ENCODE results near the gene TMEM125. TPM values are rescaled to one million over a fixed set of nuclear protein-coding genes. Genes with fewer than 3 reads are reported as not detected.

The TMEM125 gene
- total RNA-seq, 1 experiment from 2014 or later: 21.5 TPM

GRCh38 chr1:43316738-43317520, 47.1 kb downstream of the TMEM125 start:
- ChIA-PET CTCF (interaction anchor here (0.8 to 2.4 kb wide), 4 partner anchors 23 to 98 kb away, joined by 3 to 10 read pairs (median 6); partner anchors contain the start of genes C1orf210 and CDC20), POLR2A (interaction anchor here (0.7 kb wide), 1 partner anchor 33 kb away, joined by 3 read pairs; no protein-coding TSS in a partner anchor)
- Mint-ChIP-seq H3K4me1 (peaks cover 6% of the 10 kb centered on the region), H3K27ac (no peak overlapping the region), H3K9me3 (no peaks in the 10 kb centered on the region), H3K4me3 (no peak overlapping the region), H3K27me3 (ENCODE audit: low read depth) (no peaks in the 10 kb centered on the region), H3K36me3 (no peaks in the 10 kb centered on the region)
- TF ChIP-seq CREB1 (CRISPR knock-in tag; IDR thresholded peaks at IDR 0.05) (no peak), ZNF121 (CRISPR knock-in tag; IDR thresholded peaks at IDR 0.05) (no peak), CBFB (CRISPR knock-in tag; IDR thresholded peaks at IDR 0.05; ENCODE audit: low read depth) (no peak), ESRRA (CRISPR knock-in tag; IDR thresholded peaks at IDR 0.05; ENCODE audit: borderline replicate concordance) (no peak), MYBL2 (CRISPR knock-in tag; IDR thresholded peaks at IDR 0.05) (no peak), TP53 (CRISPR knock-in tag; IDR thresholded peaks at IDR 0.05) (no peak), MAX (CRISPR knock-in tag; IDR thresholded peaks at IDR 0.05) (no peak), NR2C2 (CRISPR knock-in tag; IDR thresholded peaks at IDR 0.05) (no peak), ZBTB43 (CRISPR knock-in tag; IDR thresholded peaks at IDR 0.05) (no peak), JUN (CRISPR knock-in tag; IDR thresholded peaks at IDR 0.05) (no peak)
- TF ChIP-seq, protein P1, sequence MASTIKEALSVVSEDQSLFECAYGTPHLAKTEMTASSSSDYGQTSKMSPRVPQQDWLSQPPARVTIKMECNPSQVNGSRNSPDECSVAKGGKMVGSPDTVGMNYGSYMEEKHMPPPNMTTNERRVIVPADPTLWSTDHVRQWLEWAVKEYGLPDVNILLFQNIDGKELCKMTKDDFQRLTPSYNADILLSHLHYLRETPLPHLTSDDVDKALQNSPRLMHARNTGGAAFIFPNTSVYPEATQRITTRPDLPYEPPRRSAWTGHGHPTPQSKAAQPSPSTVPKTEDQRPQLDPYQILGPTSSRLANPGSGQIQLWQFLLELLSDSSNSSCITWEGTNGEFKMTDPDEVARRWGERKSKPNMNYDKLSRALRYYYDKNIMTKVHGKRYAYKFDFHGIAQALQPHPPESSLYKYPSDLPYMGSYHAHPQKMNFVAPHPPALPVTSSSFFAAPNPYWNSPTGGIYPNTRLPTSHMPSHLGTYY (CRISPR knock-in tag; IDR thresholded peaks at IDR 0.05): no peak
- TF ChIP-seq, protein P2, sequence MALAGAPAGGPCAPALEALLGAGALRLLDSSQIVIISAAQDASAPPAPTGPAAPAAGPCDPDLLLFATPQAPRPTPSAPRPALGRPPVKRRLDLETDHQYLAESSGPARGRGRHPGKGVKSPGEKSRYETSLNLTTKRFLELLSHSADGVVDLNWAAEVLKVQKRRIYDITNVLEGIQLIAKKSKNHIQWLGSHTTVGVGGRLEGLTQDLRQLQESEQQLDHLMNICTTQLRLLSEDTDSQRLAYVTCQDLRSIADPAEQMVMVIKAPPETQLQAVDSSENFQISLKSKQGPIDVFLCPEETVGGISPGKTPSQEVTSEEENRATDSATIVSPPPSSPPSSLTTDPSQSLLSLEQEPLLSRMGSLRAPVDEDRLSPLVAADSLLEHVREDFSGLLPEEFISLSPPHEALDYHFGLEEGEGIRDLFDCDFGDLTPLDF (CRISPR knock-in tag; IDR thresholded peaks at IDR 0.05): no peak
- TF ChIP-seq, protein P3, sequence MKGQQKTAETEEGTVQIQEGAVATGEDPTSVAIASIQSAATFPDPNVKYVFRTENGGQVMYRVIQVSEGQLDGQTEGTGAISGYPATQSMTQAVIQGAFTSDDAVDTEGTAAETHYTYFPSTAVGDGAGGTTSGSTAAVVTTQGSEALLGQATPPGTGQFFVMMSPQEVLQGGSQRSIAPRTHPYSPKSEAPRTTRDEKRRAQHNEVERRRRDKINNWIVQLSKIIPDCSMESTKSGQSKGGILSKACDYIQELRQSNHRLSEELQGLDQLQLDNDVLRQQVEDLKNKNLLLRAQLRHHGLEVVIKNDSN (CRISPR knock-in tag; IDR thresholded peaks at IDR 0.05): no peak
- TF ChIP-seq, protein P4, sequence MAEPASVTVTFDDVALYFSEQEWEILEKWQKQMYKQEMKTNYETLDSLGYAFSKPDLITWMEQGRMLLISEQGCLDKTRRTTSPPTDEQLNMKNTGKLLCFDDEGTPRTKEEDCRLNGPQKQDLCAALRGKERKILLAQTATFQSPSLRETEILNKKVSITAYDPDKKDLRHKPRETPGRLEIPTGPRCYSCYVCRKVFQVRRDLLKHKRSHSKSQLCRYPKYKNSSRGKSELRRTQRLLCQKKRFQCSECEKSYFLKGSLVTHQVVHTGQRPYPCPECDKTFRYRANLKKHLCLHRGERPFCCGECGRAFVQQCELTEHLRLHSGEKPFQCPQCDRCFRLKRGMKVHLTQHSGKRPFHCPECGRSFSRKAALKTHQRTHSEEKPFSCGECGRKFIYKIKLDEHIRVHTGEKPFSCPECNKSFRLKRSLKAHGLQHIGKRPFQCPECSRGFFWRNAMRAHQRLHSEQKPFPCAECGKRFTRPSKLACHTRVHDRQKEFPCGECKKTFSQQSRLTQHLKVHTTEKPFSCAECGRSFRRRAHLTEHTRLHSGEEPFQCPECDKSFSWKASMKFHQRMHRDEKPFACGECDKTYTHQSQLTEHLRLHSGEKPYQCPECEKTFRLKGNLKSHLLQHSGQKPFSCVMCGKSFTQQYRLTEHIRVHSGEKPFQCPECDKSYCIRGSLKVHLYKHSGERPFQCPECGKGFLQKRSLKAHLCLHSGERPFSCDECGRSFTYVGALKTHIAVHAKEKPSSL (CRISPR knock-in tag; conservative IDR thresholded peaks at IDR 0.05): no peak
- TF ChIP-seq, protein P5, sequence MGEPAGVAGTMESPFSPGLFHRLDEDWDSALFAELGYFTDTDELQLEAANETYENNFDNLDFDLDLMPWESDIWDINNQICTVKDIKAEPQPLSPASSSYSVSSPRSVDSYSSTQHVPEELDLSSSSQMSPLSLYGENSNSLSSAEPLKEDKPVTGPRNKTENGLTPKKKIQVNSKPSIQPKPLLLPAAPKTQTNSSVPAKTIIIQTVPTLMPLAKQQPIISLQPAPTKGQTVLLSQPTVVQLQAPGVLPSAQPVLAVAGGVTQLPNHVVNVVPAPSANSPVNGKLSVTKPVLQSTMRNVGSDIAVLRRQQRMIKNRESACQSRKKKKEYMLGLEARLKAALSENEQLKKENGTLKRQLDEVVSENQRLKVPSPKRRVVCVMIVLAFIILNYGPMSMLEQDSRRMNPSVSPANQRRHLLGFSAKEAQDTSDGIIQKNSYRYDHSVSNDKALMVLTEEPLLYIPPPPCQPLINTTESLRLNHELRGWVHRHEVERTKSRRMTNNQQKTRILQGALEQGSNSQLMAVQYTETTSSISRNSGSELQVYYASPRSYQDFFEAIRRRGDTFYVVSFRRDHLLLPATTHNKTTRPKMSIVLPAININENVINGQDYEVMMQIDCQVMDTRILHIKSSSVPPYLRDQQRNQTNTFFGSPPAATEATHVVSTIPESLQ (CRISPR knock-in tag; IDR thresholded peaks at IDR 0.05): no peak
- DNase-seq (ENCODE audit: low spot score) (no peak), ATAC-seq (peak; percentile 41; the same call in 1 of the 2 replicates)

Measured in WTC11 (cell line).